ENCODE data around the gene ZFX.

- no peak for TF ChIP-seq CTCF (IDR thresholded peaks at IDR 0.05)
- no peak for TF ChIP-seq POLR2A (IDR thresholded peaks at IDR 0.05)
- no peak for TF ChIP-seq POLR2AphosphoS5 (IDR thresholded peaks at IDR 0.05)
Measured at GRCh38 chrX:24201216-24201615, 51.7 kb downstream of the ZFX start.

Data from suprapubic skin (tissue), 4 donors.